Thoracic aorta (tissue), 2 donors: ENCODE data around the gene EFCAB7. TPM values are rescaled to one million over a fixed set of nuclear protein-coding genes. Genes with fewer than 3 reads are reported as not detected.

ENCODE experiments used
- ATAC-seq: fragments of 150-250 bp; one replicate; pipeline ENCODE4 v1.8.0; 2017; ENCODE audit warnings: low read depth; ENCODE audit not compliant: insufficient number of reproducible peaks, low FRiP score
- DNase-seq: peaks from one replicate; pipeline ENCODE4 v3.0.0-alpha.2; 2020; ENCODE audit warnings: low spot score
- H3K27ac ChIP-seq, 2 donors: fragments of 200-600 bp; sonication (generic); 1 replicate in 1 of 2; 2 replicates in 1 of 2; pipeline ENCODE4 v1.5.1; 2016; ENCODE audit warnings: mild to moderate bottlenecking in 2 of 2, moderate library complexity in 2 of 2
- H3K27me3 ChIP-seq: fragments of 200-600 bp; sonication (generic); replicated peaks from 2 replicates; pipeline ENCODE4 v1.6.0; 2016; ENCODE audit warnings: mild to moderate bottlenecking; ENCODE audit not compliant: insufficient read depth
- H3K36me3 ChIP-seq: fragments of 200-600 bp; sonication (generic); one replicate; pipeline ENCODE4 v1.5.1; 2016
- H3K4me1 ChIP-seq, 2 donors: fragments of 200-600 bp; sonication (generic); 1 replicate in 1 of 2; 2 replicates in 1 of 2; pipeline versions ENCODE4 v1.5.1 to v1.6.0; 2016; ENCODE audit warnings: low read depth in 2 of 2, mild to moderate bottlenecking in 1 of 2; ENCODE audit not compliant: control insufficient read depth in 1 of 2
- H3K4me3 ChIP-seq: fragments of 200-600 bp; sonication (generic); 2 replicates; pipeline ENCODE4 v1.5.1; 2016; ENCODE audit warnings: mild to moderate bottlenecking
- H3K9me3 ChIP-seq: fragments of 200-600 bp; sonication (generic); 2 replicates; pipeline ENCODE4 v1.5.1; 2016
- CTCF ChIP-seq: fragments of 200-600 bp; sonication (generic); IDR thresholded peaks from one replicate; pipeline ENCODE4 v1.5.1; 2019; ENCODE audit warnings: antibody characterized with exemption
- total RNA-seq, 2 donors: library from RNA; depleted of rRNA; stranded (reverse); fragments of >200 nt; gene quantifications; one replicate each; pipeline versions ENCODE4 v1.1.0 to v1.2.3, GENCODE V29; 2016

The EFCAB7 gene
- total RNA-seq, 2 donors from 2014 or later: 3.4 to 4.7 TPM

- H3K4me1 ChIP-seq: no peaks in the 10 kb centered on the region
- TF ChIP-seq CTCF: no peak
- H3K9me3 ChIP-seq: no peaks in the 10 kb centered on the region
- H3K4me3 ChIP-seq: no peak overlapping the region
- H3K36me3 ChIP-seq: no peaks in the 10 kb centered on the region
- no peak for ATAC-seq
- no peak overlapping the region for H3K27ac ChIP-seq
- H3K27me3 ChIP-seq: no peaks in the 10 kb centered on the region
- DNase-seq: no peak
These were observed 22.5 kb downstream of the EFCAB7 start for GRCh38 chr1:63545780-63546179.

- Histone ChIP-seq H3K4me1 (no peaks in the 10 kb centered on the region), H3K27ac (peak overlapping the region in 1 of 2 donors; percentile 44), H3K9me3 (no peaks in the 10 kb centered on the region), H3K27me3 (no peaks in the 10 kb centered on the region), H3K36me3 (no peaks in the 10 kb centered on the region), H3K4me3 (no peak overlapping the region)
- DNase-seq: no peak
- no peak for TF ChIP-seq CTCF
- no peak for ATAC-seq
These were observed 24.4 kb downstream of the EFCAB7 start for GRCh38 chr1:63547621-63548294.

- no peak overlapping the region for H3K4me3 ChIP-seq
- DNase-seq (no peak), ATAC-seq (no peak)
- H3K27me3 ChIP-seq: no peaks in the 10 kb centered on the region
- peak overlapping the region in 1 of 2 donors; percentile 44 for H3K27ac ChIP-seq
- no peak for TF ChIP-seq CTCF
- H3K4me1 ChIP-seq: no peaks in the 10 kb centered on the region
- no peaks in the 10 kb centered on the region for H3K9me3 ChIP-seq
- no peaks in the 10 kb centered on the region for H3K36me3 ChIP-seq
These were observed 25.0 kb downstream of the EFCAB7 start for GRCh38 chr1:63548303-63548702.

- Histone ChIP-seq H3K4me1 (no peaks in the 10 kb centered on the region), H3K9me3 (no peaks in the 10 kb centered on the region), H3K27ac (no peak overlapping the region), H3K27me3 (no peaks in the 10 kb centered on the region), H3K4me3 (no peak overlapping the region), H3K36me3 (no peaks in the 10 kb centered on the region)
- no peak for TF ChIP-seq CTCF
- DNase-seq: no peak
- no peak for ATAC-seq
These were observed 25.6 kb downstream of the EFCAB7 start for GRCh38 chr1:63548877-63549276.

- TF ChIP-seq CTCF: no peak
- DNase-seq: no peak
These were observed 32.2 kb downstream of the EFCAB7 start for GRCh38 chr1:63555480-63555879.

More at GRCh38 chr1:63555480-63555879, 32.2 kb downstream of the EFCAB7 start:
- no peak overlapping the region for H3K4me3 ChIP-seq
- H3K9me3 ChIP-seq: no peaks in the 10 kb centered on the region
- H3K36me3 ChIP-seq: no peaks in the 10 kb centered on the region
- H3K27ac ChIP-seq: no peak overlapping the region
- no peak for ATAC-seq
- H3K4me1 ChIP-seq: no peaks in the 10 kb centered on the region
- H3K27me3 ChIP-seq: no peaks in the 10 kb centered on the region
